Measurements from ENCODE around the gene MYRFL.
"Not testable (repeated sequence)": the region's sequence is repeated elsewhere in the genome, so short reads cannot be mapped to it uniquely, and the experiment has no call there.

The MYRFL gene

DNA sequence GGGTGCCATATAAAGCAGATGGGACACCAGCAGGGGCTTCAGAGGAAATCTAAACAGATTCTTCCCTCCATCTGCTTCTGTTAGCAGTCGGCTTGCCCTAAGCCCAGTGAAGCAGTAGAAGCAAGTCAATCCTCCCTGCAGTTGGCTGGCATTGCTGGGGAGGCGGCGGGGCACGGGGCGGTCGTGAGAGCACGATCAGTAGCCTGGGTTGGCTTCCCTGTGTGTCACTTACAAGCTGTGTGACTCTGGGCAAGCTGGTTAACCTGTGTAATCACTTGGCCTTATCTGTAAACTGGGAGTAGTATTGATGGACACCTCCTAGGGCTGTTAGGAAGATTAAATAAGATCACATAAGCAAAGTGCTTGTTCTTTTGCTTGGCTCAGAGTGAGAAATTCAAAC lies 19.4 kb downstream of the MYRFL start:
- no peak for DNase-seq

DNA sequence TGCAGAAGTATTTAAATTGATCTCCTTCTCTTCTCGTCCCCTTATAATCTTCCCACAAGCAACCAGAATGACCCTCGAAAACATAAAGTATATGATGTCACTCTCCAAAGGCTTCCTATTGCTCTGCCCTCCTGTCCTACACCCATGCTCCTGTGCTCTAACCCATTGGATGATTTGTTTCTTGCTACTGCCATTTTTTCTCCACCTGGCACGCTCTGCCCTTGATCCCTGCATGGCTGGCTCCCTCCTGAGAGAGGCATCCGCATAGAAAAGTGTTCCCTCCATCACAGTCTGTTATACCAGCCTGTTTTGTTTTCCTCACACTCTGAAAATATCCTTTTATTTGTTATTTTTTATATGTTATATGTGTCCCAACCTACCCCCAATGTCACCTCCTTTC lies 19.8 kb downstream of the MYRFL start:
- no peak for DNase-seq

DNA sequence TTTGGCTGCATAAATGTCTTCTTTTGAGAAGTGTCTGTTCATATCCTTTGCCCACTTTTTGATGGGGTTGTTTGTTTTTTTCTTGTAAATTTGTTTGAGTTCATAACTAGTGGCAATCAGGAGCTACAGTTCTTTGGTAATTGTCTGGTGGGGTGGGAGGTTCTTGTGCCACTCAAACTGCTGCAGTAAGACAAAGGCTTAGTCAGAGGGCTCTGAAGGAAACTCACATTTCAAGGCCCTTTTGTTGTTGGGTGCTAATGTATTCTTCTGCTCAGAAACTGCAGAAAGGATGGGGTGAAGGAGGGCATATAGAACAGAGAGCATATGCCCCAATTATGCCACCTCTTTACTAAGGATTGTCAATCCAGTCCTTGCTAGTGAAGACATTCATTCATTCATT lies 21.9 kb downstream of the MYRFL start:
- no peak for DNase-seq

DNA sequence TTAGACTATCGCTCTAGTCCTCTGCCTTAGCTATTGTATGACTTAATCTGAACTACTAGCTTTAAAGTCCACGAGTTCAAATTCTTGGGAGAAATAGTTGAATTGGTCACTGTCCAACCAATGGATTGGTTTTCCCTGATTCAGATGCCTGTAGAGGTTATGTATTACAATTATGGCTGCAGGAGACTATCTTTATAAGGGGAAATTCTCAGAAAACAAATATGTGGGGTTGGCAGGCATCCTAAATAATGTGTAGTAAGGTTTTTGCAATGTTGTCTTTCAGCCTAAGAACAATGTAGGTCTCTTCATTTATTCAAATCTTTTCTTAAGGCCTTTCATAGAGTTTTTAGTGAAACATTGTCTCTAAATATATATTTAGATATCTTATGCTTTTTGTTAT lies 26.9 kb downstream of the MYRFL start:
- no peak for DNase-seq

DNA sequence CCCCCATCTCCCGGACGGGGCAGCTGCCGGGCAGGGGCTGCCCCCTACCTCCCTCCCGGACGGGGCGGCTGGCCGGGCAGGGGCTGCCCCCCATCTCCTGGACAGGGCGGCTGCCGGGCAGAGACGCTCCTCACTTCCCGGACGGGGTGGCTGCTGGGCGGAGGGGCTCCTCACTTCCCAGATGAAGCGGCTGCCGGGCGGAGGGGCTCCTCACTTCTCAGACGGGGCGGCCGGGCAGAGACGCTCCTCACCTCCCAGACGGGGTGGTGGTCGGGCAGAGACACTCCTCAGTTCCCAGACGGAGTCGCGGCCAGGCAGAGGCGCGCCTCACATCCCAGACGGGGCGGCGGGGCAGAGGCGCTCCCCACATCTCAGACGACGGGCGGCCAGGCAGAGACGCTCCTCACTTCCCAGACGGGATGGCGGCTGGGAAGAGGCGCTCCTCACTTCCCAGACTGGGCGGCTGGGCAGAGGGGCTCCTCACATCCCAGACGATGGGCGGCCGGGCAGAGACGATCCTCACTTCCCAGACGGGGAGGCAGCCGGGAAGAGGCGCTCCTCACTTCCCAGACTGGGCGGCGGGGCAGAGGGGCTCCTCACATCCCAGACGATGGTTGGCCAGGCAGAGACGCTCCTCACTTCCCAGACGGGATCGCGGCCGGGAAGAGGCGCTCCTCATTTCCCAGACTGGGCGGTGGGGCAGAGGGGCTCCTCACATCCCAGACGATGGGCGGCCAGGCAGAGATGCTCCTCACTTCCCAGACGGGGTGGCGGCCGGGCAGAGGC lies 28.3 kb downstream of the MYRFL start:
- not testable (repeated sequence) for DNase-seq

DNA sequence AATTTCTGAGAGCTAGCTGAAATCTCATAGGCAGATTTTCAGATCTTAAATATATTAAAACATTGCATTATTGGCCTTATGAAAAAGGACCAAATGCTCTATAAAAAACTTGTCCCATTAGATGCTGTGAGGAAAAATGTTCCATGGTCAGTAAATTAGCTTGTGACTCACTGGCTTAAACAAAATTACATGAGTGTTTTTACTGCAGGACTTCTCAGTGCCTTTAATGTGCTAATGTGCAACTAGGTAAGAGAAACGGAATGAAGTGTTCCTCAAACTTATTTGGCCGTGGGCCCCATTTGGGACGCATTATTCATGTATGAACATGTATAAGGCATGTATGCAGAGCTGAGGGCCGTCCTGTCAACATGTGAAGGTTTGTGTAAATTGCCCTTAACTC lies 41.7 kb downstream of the MYRFL start:
- DNase-seq, result no peak

DNA sequence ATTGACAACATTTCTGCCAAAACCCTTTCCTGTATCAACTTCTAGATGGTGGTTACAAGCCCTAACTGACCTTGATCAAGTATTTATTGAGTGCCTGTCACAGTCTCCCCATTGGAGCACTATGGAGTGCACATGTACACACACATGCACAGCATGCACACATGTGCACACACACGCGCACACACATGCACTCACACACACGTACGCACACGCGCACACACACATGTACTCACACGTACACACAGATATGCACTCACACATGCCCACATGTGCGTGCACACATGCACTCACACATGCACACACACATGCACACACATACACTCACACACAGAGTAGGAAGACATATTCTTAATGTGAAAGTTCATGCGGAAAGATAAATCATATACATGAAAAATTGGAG lies 43.7 kb downstream of the MYRFL start:
- no peak for DNase-seq

DNA sequence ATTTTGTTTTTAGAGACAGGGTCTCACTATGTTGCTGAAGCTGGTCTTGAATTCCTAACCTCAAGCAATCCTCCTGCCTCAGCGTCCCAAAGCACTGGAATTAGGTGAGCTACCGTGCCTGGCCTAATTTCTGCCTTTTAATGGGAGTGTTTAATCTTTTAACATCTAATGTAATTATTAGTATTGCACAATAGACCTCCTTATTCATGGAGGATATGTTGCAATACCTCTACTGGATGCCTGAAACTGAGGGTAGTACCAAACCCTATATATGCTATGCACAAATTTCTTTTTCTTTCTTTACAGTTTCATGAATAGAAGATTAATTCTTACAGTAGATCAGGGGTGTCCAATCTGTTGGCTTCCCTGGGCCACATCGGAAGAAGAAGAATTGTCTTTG lies 47.8 kb downstream of the MYRFL start:
- DNase-seq, result no peak

DNA sequence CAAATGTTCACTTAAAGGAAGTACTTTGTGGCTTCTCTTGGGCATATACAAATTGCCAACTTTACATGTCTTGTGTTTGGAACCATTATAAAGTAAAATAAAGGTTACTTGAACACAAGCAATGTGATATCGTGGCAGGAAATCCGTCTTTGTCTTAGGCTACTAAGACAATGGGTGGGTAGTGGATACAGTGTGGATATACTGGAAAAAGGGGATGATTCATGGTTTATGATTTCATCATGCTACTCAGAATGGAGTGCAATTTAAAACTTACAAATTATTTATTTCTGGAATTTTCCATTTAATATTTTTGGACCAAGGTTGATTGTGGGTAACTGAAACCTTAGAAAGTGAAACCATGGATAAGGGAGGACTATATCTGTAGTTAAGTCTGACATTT lies 48.4 kb downstream of the MYRFL start:
- DNase-seq, result no peak

DNA sequence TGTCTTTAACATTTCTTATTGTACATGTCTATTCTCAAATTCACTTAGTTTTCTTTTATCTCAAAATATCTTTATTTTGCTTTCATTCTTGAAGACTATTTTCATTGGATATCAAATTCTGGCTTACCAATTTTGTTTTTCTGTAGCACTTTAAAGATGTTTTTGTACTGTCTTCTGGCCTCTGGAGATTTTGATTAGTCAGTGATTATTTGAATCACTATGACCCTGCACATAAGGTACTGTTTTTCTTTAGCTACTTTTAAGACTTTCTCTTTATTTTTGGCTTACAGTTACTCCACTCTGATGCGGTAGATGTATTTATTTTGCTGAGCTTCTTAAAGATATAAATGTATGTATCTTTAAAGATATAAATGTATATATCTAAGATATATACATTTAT lies 49.6 kb downstream of the MYRFL start:
- DNase-seq, result no peak

DNA sequence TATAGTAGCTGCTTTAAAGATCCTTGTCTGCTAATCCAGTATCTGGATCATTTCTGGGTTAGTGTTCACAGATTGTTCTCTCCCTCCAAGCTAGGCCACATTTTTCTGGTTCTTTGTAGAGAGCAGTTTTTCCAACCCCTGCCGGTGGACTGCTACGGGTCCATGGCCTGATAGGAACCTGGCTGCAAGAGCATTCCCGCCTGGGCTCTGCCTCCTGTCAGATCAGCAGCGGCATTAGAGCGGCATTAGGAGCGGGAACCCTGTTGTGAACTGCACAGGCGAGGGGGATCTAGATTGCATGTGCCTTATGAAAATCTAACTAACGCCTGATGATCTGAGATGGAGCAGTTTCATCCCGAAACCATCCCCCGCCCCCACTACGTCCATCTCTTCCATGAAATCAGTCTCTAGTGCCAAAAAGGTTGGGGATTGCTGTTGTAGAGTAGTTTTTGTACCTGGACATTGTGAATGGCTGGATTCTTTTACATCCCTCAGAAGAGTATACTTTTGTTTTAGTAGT lies 50.4 kb downstream of the MYRFL start:
- DNase-seq, result no peak

DNA sequence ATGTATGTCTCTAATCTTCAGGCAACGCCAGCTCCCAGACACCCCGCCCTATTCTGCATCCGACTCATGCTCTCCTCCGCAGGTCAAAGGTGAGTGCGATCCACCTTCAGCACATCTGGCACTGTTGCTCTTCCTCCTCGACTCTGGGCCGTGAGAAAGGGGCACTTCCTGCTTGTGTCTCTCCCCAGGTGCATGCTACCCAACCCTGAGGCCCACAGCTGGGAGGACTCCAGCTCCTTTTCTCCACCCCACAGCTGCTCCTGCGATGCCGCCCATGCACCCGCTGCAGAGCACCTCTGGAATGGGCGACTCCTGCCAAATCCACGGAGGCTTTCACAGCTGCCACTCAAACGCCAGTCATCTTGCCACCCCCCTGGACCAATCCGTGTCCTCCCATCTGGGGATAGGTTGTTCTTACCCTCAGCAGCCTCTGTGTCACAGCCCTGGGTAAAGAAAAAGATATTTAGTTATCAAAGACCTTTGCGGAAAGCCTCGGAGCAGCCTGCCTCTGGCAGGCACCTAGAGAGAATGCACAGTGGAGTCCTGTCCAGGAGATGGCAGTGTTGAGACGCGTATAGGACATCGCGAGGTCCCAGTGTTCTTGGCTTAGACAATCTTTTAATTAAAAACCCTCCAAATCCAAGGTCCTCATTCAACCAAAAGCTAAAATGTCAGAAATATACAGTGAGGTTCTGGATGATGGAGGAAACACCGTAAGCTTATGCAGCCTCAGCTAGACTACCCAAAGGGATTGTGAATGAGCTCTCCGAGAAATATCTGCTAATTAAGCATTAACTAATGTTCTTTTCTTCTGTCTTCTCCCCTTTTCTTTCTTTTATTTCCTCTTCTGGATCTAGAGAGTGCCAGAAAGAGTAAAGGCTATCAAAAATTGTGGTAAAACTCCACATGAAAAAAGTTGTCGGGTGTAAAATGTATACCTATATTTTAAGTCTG lies 54.3 kb downstream of the MYRFL start:
- DNase-seq, result peak; percentile 52 to 57

DNA sequence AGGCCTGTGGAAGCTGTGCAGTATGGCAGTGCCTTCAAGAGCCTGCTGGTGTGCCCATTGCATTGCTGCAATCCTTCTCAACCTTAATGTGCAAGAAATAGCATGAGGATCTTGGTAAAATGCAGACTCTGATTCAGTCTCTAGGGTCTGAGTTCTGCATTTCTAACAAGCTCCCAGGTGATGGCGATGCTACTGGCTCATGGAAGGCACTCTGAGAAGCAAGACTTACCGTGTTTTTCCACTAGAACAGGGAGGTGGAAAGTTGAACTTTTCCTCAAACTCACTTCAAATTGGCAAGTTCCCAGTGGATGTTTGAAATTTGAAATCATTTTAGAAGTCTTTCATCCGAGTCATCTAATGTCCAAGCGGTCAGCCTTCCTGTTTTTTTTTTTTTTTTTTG lies 55.5 kb downstream of the MYRFL start:
- no peak for DNase-seq

DNA sequence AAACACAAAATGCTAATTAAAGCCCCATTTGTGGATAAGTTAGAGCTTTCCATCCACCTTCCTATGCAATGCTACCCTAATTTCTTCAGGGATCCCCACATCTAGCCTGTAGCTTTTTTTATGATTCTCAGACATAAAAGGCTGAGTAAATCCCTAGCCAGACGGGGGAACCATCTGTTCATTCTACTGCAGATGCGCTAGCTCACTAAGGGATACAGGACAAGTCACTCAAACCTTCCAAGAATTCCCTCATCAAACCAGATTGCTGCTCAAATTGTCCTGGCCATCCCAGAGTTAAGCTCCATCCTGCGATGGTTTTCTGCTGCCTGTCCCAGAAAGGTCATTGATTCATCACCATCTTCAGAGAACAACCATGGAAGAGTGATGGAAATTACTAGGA lies 56.7 kb downstream of the MYRFL start:
- DNase-seq, result no peak

DNA sequence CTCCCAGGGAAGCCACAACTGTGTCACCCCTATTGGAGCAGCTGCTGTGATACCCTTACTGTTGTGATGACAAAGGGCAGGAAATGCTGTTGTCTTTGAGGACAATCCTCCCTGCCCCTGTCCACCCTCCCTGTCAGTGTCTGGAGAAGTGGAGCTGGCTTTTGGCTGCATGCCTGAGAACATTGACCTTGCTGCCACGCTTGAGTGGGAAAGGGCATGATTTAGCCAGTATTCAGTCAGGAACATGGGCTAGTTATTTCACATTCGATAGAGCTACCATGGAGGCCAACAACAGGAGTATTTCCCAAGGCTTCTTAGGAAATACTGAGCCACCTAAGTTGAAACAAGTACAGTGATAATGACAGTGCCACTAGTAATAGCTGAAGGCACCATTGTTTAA lies 59.4 kb downstream of the MYRFL start:
- DNase-seq, result no peak

DNA sequence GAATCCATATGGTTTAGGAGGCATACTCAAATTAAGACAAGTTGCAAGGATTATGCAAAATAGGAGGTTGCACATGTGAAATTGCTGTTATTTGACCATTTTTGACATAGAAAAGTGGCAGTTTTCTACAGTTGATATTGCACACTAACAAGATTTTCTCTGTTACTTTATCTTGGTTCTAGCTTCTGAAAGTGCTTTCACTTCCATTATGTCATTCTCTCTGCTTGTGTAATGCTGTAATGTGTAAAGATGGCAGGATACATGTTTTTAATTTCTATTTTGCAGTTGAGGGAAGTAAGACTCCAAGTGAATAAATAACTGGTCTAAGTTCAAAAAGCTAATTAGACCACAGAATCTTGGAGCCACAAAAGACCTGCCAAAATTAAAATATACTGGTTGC lies 60.6 kb downstream of the MYRFL start:
- no peak for DNase-seq

DNA sequence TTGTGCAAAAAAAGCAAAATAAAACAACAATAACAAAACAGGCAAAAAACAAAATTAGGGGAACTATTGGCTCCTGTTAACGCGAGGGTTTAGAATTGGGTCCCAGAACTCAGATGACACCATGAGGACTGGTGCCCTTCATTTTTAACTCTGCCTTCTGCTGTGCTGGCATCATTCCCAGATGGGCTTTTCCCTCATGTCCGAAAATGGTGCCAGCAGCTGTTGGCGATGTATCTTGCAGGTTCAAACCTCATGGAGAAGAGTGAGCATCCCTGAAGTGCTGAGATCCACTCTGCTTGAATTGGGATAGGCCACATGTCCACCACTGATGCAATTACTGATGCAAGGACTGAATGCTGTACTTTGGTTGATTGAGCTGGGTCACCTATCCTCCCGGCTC lies 61.1 kb downstream of the MYRFL start:
- no peak for DNase-seq

DNA sequence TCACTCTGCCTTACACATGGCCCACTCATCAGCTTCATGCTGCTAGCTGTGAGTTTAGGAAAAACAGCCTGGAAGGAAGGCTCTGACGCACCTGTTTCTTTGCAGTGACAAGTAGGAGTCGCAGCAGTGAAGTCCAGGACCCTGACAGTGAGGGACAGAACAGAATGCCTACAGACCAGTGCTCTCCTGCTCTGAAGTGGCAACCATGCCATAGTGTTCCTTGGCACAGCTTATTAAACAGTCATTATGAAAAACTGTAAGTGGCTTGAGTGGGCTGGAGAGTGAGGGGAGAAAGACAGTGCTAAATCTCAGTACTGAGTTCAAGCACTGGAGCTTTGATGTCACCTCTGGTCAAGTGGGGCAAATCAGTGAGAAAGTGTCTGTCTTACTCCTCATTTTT lies 61.7 kb downstream of the MYRFL start:
- DNase-seq, result no peak

DNA sequence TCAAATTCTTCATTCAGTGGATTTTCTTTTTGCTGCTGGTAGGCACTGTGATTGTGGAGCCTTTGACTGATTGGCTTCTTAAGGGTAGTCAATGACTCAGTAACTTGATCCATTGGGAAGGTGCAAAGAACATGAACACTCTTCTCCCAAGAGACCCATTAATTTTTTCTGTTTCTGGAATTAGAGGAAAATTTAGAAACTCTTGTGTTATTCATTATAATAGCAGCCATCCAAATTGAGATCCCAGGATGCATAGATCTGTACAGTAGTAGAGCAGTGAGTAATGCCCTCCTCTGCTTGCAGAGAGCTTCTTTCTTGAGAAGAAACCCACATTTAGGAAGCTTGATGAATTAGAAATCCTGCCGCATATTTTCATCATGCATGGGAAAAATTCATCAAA lies 63.9 kb downstream of the MYRFL start:
- no peak for DNase-seq

DNA sequence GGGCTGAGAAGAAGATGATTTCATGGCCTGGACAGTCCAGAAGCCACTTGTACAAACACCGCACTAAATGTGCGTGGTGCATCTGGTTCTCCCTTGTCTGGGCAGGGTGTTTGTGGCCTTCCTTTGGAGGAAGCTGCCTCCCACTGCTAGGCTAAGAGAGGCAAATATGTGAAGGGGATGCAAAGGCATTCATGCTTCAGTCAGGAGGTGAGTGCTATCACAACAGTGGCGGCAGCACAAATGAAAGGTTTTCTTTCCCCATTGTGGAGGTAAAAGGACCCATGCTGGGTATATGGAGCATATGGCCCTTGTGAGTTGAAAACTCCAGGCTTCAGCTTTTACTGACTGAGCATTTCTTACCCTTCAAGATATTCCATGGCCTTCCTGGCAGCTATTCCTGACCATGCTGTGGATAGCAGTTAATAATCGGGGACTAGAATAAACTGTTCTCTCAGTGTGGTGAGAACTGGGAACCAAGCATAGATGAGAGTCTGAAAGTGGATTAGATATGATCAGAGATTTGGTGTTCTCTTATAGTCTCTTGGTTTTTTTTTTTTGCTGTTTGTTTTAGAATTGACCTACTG lies 69.9 kb downstream of the MYRFL start:
- no peak for DNase-seq

DNA sequence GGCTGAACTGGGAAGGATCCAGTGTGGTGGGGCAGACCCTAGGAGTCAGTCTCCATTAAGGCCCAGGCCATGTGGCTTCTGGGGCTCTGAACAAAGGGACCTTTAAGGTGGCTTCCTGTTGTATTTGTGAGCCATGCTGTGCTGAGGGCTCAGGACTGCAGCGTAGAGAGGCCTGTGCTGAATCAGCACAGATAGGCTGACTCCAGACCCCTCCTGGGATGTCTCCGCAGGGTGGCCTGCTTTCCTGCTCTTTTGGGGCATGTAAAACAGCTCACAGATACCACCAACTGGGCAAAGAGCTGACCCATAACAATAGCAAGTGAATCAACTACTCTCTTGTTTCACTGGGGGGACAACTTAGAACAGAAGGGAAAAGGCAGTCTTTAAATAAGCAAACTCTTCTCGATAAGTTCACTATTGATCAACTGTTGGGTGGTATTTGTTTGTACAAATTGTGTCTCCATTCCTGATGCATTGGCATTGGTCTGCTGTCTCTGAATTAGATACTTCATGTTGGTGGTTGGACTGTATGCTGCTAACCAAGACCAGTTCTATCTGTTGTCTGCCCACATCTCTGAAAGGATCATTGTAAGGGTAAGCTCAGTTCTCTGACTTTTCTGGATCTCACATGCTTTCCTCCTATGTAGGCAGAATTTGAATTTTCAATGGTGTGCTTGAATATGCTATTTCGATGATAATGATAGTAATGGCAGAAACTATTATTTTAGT lies 71.8 kb downstream of the MYRFL start:
- no peak for DNase-seq

DNA sequence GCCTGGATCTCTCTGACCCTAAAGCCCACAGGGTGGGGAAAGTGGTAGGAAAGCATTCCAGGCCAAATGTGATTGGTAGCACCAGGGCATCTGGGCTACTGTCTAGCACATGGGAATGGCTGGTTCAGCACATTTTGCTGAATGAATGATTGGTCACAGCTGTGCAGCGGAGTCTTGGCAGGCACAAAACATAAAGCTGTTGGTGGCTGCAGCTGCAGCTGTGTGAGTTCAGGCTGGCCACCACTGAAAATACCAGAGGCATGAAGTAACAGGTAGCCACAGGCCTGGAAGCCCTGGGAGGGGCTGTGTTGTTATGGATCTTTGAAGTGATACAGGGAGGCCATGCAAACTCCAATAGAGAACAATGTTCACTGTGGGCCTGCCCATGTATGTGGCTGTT lies 72.7 kb downstream of the MYRFL start:
- DNase-seq, result no peak

DNA sequence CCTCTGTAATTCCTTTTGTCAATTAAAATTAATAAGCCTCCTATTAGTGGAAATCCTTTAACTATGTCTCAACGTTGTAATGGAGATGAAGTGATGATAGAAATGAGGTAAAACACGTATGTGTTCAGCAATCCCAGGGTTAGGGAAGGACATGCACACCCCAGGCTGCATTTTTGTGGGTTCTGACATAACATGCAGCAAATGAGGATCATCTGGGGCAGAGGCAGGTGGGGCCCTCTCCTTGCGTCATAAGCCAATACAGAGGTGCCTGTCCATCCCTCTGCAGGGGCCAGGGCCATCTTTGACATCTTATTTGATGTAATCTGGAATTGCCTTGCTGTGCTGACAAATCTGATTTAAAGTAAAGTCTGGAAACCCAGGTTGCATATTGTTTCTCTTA lies 73.2 kb downstream of the MYRFL start:
- DNase-seq, result no peak
